ENCODE results near the gene CTRL. TPM values are rescaled to one million over a fixed set of nuclear protein-coding genes. Genes with fewer than 3 reads are reported as not detected.

The CTRL gene
- total RNA-seq, 2 experiments from 2014 or later = 2.9 to 3.1 TPM

- CTCF ChIA-PET = no interaction called here
- Mint-ChIP-seq H3K36me3 (peaks cover 12% of the 10 kb centered on the region), H3K27ac (no peak overlapping the region), H3K27me3 (no peaks in the 10 kb centered on the region), H3K9me3 (no peaks in the 10 kb centered on the region), H3K4me1 (ENCODE audit: low read depth) (no peaks in the 10 kb centered on the region), H3K4me3 (no peak overlapping the region)
- POLR2A ChIA-PET = no interaction called here
- intact Hi-C loops (cut with micrococcal nuclease) = no loop called here
- DNase-seq = no peak
Observed at GRCh38 chr16:67957622-67958021, 26.0 kb upstream of the CTRL start.

GRCh38 chr16:67954421-67955196 lies 22.9 kb upstream of the CTRL start:
- Mint-ChIP-seq H3K9me3 (no peaks in the 10 kb centered on the region), H3K4me3 (no peak overlapping the region), H3K4me1 (ENCODE audit: low read depth) (peaks cover 2% of the 10 kb centered on the region), H3K27me3 (no peaks in the 10 kb centered on the region), H3K27ac (no peak overlapping the region), H3K36me3 (no peaks in the 10 kb centered on the region)
- ChIA-PET CTCF (interaction anchor here (0.7 to 1.5 kb wide), 2 partner anchors 26 to 70 kb away, joined by 3 to 4 read pairs; partner anchors contain the start of gene NRN1L), POLR2A (no interaction called here)
- no peak for DNase-seq
- intact Hi-C loops (cut with micrococcal nuclease) = no loop called here

- Mint-ChIP-seq H3K4me1 (ENCODE audit: low read depth) (peaks cover 2% of the 10 kb centered on the region), H3K4me3 (no peak overlapping the region), H3K27ac (no peak overlapping the region), H3K9me3 (no peaks in the 10 kb centered on the region), H3K27me3 (no peaks in the 10 kb centered on the region), H3K36me3 (no peaks in the 10 kb centered on the region)
- POLR2A ChIA-PET = no interaction called here
- intact Hi-C loops (cut with micrococcal nuclease) = no loop called here
- CTCF ChIA-PET = interaction anchor here (0.7 to 1.5 kb wide), 3 partner anchors 12 to 274 kb away, joined by 3 to 4 read pairs (median 3); partner anchors contain the start of gene NRN1L
- DNase-seq = no peak
Observed at GRCh38 chr16:67953641-67954375, 22.1 kb upstream of the CTRL start.

- CTCF ChIA-PET = interaction anchor here (0.9 to 1.5 kb wide), 3 partner anchors 10 to 89 kb away, joined by 3 to 5 read pairs (median 3); no protein-coding TSS in a partner anchor
- H3K36me3 Mint-ChIP-seq = peaks cover 1% of the 10 kb centered on the region
- POLR2A ChIA-PET = no interaction called here
- H3K9me3 Mint-ChIP-seq = no peaks in the 10 kb centered on the region
- no peak overlapping the region for H3K27ac Mint-ChIP-seq
- DNase-seq = no peak
- no peak overlapping the region for H3K4me3 Mint-ChIP-seq
- no peaks in the 10 kb centered on the region for H3K27me3 Mint-ChIP-seq
- intact Hi-C loops (cut with micrococcal nuclease) = no loop called here
- H3K4me1 Mint-ChIP-seq (ENCODE audit: low read depth) = peaks cover 2% of the 10 kb centered on the region
Observed at GRCh38 chr16:67951485-67951884, 19.8 kb upstream of the CTRL start.

GRCh38 chr16:67950335-67950843 lies 18.7 kb upstream of the CTRL start:
- Mint-ChIP-seq H3K4me1 (ENCODE audit: low read depth) (peaks cover 2% of the 10 kb centered on the region), H3K27me3 (no peaks in the 10 kb centered on the region), H3K36me3 (peaks cover 1% of the 10 kb centered on the region), H3K9me3 (no peaks in the 10 kb centered on the region), H3K27ac (no peak overlapping the region), H3K4me3 (no peak overlapping the region)
- POLR2A ChIA-PET = no interaction called here
- intact Hi-C loops (cut with micrococcal nuclease) = no loop called here
- CTCF ChIA-PET = interaction anchor here (1.0 to 1.5 kb wide), 2 partner anchors 9 to 10 kb away, joined by 4 to 5 read pairs; no protein-coding TSS in a partner anchor
- no peak for DNase-seq

- Mint-ChIP-seq H3K9me3 (no peaks in the 10 kb centered on the region), H3K4me3 (no peak overlapping the region), H3K27ac (no peak overlapping the region), H3K36me3 (peaks cover 1% of the 10 kb centered on the region), H3K27me3 (no peaks in the 10 kb centered on the region), H3K4me1 (ENCODE audit: low read depth) (peaks cover 2% of the 10 kb centered on the region)
- CTCF ChIA-PET = interaction anchor here (0.8 to 1.0 kb wide), 2 partner anchors 9 to 65 kb away, joined by 3 to 4 read pairs; partner anchors contain the start of gene NRN1L
- POLR2A ChIA-PET = no interaction called here
- intact Hi-C loops (cut with micrococcal nuclease) = no loop called here
- no peak for DNase-seq
Observed at GRCh38 chr16:67949645-67950044, 18.0 kb upstream of the CTRL start.

- intact Hi-C loops (cut with micrococcal nuclease) = no loop called here
- no peak for DNase-seq
- POLR2A ChIA-PET = no interaction called here
Observed at GRCh38 chr16:67948015-67948414, 16.4 kb upstream of the CTRL start.

GRCh38 chr16:67946966-67947558 lies 15.4 kb upstream of the CTRL start:
- Mint-ChIP-seq H3K4me1 (ENCODE audit: low read depth) (peaks cover 2% of the 10 kb centered on the region), H3K27ac (no peak overlapping the region), H3K36me3 (peaks cover 1% of the 10 kb centered on the region), H3K9me3 (no peaks in the 10 kb centered on the region), H3K27me3 (no peaks in the 10 kb centered on the region), H3K4me3 (no peak overlapping the region)
- intact Hi-C loops (cut with micrococcal nuclease) = no loop called here
- ChIA-PET POLR2A (interaction anchor here (0.7 kb wide), 1 partner anchor 10 kb away, joined by 3 read pairs; the partner anchor contains the start of gene PSMB10), CTCF (no interaction called here)
- no peak for DNase-seq

More at GRCh38 chr16:67948015-67948414, 16.4 kb upstream of the CTRL start:
- CTCF ChIA-PET = interaction anchor here (0.9 kb wide), 1 partner anchor 131 kb away, joined by 3 read pairs; no protein-coding TSS in a partner anchor
- Mint-ChIP-seq H3K36me3 (peaks cover 1% of the 10 kb centered on the region), H3K27ac (no peak overlapping the region), H3K9me3 (no peaks in the 10 kb centered on the region), H3K4me1 (ENCODE audit: low read depth) (peaks cover 2% of the 10 kb centered on the region), H3K4me3 (no peak overlapping the region), H3K27me3 (no peaks in the 10 kb centered on the region)

- H3K4me3 Mint-ChIP-seq = no peak overlapping the region
- H3K4me1 Mint-ChIP-seq (ENCODE audit: low read depth) = peaks cover 7% of the 10 kb centered on the region
- H3K27me3 Mint-ChIP-seq = no peaks in the 10 kb centered on the region
- no peak overlapping the region for H3K27ac Mint-ChIP-seq
- ChIA-PET POLR2A (interaction anchor here (0.7 kb wide), 1 partner anchor 9 kb away, joined by 3 read pairs; the partner anchor contains the start of gene PSMB10), CTCF (interaction anchor here (1.0 kb wide), 1 partner anchor 63 kb away, joined by 3 read pairs; no protein-coding TSS in a partner anchor)
- intact Hi-C loops (cut with micrococcal nuclease) = no loop called here
- H3K36me3 Mint-ChIP-seq = peaks cover 1% of the 10 kb centered on the region
- DNase-seq = no peak
- no peaks in the 10 kb centered on the region for H3K9me3 Mint-ChIP-seq
Observed at GRCh38 chr16:67946128-67946569, 14.5 kb upstream of the CTRL start.

- Mint-ChIP-seq H3K4me1 (ENCODE audit: low read depth) (peaks cover 9% of the 10 kb centered on the region), H3K9me3 (no peaks in the 10 kb centered on the region), H3K4me3 (no peak overlapping the region), H3K36me3 (peaks cover 1% of the 10 kb centered on the region), H3K27ac (no peak overlapping the region), H3K27me3 (no peaks in the 10 kb centered on the region)
- ChIA-PET CTCF (interaction anchor here (1.0 kb wide), 1 partner anchor 62 kb away, joined by 3 read pairs; no protein-coding TSS in a partner anchor), POLR2A (no interaction called here)
- intact Hi-C loops (cut with micrococcal nuclease) = no loop called here
- DNase-seq = no peak
Observed at GRCh38 chr16:67945392-67945933, 13.8 kb upstream of the CTRL start.

- H3K9me3 Mint-ChIP-seq = no peaks in the 10 kb centered on the region
- peaks cover 1% of the 10 kb centered on the region for H3K36me3 Mint-ChIP-seq
- ChIA-PET POLR2A (no interaction called here), CTCF (interaction anchor here (1.0 kb wide), 1 partner anchor 62 kb away, joined by 3 read pairs; no protein-coding TSS in a partner anchor)
- H3K27me3 Mint-ChIP-seq = no peaks in the 10 kb centered on the region
- H3K4me1 Mint-ChIP-seq (ENCODE audit: low read depth) = peaks cover 15% of the 10 kb centered on the region
- no peak overlapping the region for H3K4me3 Mint-ChIP-seq
- intact Hi-C loops (cut with micrococcal nuclease) = no loop called here
- no peak for DNase-seq
- no peak overlapping the region for H3K27ac Mint-ChIP-seq
Observed at GRCh38 chr16:67944690-67945391, 13.2 kb upstream of the CTRL start.
